Erythroblast (primary cell): ENCODE results near the gene NID2.

Experiments used
- DNase-seq, 2 experiments: peaks; one replicate each; lab custom pipeline; 2025; lab: John Stamatoyannopoulos, UW
- GATA1 ChIP-seq: IDR thresholded peaks from 2 replicates; pipeline ENCODE4 v1.6.1; 2011; ENCODE audit warnings: low read depth, mild to moderate bottlenecking, control low read depth, low read length, moderate library complexity
- POLR2A ChIP-seq: IDR thresholded peaks from 2 replicates; pipeline ENCODE4 v1.6.1; 2011; ENCODE audit warnings: mild to moderate bottlenecking, low read length

Gene NID2

GRCh38 chr14:52015411-52016030, 53.3 kb downstream of the NID2 start:
- DNase-seq: peak; percentile 26 to 35
- TF ChIP-seq GATA1: no peak
- no peak for TF ChIP-seq POLR2A

- TF ChIP-seq POLR2A (no peak), GATA1 (no peak)
- DNase-seq: no peak
These were observed 54.1 kb downstream of the NID2 start for GRCh38 chr14:52014601-52015267.

GRCh38 chr14:52013984-52014600, 54.8 kb downstream of the NID2 start:
- peak; percentile 19 to 21 for DNase-seq

DNA sequence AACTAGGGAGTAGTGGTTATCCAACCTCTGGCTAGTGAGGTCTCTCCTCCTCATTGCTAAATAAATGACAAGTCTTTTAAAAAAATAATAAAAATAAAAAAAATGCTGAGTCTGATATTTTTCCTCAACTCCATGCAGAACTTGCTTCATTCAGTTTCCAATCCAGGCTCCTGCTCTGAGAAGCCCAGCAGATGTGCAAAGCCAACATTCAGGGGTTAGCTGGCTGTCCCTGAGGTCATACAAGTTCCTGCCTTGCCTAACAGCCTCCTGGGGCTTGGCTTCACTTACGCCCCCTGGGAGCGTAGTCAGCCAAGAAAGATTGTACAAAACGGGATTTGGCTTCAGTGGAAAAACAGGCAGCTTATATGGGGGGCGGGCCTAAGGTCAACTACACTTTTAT, 56.2 kb downstream of the NID2 start:
- TF ChIP-seq POLR2A (no peak), GATA1 (no peak)
- DNase-seq: no peak

More at GRCh38 chr14:52013984-52014600, 54.8 kb downstream of the NID2 start:
- TF ChIP-seq POLR2A (no peak), GATA1 (no peak)

DNA sequence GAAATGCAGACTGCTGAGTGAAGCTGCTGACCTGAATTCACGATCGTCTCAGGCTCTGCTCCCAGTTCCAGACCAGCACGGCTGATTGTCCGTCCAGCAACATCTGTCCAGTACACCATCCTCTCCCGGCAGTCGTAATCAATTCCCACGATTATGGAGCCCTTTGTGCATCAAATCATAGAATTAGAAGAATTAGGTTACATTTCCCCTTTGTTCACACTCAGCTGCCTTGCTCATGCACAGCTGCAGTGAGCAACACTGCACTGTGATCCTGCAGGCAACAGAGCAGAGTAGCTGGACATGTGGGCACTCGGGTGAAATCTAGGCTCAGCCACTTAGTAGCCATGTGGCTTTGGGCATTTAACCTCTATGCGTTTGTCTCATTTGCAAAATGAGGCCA, 57.3 kb downstream of the NID2 start:
- no peak for DNase-seq
- TF ChIP-seq GATA1: no peak
- no peak for TF ChIP-seq POLR2A

DNA sequence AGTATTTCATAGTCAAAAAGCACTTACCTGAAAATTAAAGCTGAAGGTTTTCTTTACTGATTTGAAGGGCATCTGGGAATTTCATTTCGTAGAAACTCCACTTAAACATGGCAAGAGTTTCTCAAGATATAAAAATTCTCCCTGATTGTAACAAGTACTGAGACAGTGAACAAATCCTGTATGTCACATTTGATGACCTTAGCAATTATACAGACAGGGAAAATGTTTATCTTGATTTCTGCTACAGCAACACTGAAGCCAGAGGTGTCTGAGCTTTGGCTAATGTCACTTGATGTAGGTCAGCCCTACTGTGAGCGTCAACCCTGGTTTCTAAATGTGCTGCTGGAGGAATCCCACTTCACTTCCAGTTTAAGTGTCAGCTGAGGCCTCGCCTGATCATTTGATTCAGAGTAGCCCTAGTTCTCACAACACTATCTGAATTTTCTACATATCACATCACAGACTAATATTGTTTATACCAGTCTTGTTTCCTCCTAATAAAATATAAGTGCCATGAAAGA, 58.6 kb downstream of the NID2 start:
- TF ChIP-seq POLR2A: no peak
- TF ChIP-seq GATA1: no peak
- DNase-seq: no peak

- TF ChIP-seq POLR2A (no peak), GATA1 (no peak)
These were observed 60.7 kb downstream of the NID2 start for GRCh38 chr14:52008136-52008535.

DNA sequence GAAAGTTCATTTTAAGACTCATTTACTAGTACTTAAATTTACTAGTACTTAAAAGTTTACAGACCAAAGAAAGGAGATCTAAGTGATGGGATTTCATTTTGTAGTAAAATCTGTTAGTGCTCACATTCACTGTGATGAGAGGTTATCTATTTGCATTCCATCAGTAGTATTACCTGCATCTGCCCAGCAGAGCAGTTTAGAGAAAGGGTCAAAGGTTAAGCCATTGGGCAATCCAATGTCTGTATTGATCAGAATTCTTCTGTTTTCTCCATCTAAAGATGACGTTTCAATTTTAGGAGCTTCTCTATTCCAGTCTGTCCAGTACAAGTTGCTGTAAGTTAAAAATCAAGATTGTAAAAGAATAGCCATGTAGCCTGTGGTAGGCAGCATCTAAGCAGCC, 61.2 kb downstream of the NID2 start:
- no peak for DNase-seq

More at GRCh38 chr14:52008136-52008535, 60.7 kb downstream of the NID2 start:
- DNase-seq: no peak

DNA sequence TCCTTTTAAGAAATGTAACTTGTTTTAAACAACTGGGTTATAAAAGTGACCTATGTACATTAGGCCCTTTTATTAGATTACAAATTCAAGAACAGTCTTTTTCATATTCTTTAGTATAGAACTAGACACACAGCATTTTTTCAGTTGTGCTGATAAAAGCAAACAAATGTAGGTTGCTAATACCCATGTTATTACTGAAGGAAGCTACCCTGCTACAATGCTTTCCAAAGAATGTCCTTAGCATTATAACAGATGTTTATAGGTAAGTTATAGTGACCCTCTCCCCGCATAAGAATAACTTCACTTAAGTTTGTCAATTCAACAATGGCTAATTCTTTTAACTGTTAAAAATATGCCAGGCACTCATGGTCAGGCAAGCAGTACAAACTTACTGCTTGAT, 61.6 kb downstream of the NID2 start:
- no peak for DNase-seq
- TF ChIP-seq POLR2A (no peak), GATA1 (no peak)

More for the DNA sequence above, 61.2 kb downstream of the NID2 start:
- no peak for TF ChIP-seq POLR2A
- TF ChIP-seq GATA1: no peak

DNA sequence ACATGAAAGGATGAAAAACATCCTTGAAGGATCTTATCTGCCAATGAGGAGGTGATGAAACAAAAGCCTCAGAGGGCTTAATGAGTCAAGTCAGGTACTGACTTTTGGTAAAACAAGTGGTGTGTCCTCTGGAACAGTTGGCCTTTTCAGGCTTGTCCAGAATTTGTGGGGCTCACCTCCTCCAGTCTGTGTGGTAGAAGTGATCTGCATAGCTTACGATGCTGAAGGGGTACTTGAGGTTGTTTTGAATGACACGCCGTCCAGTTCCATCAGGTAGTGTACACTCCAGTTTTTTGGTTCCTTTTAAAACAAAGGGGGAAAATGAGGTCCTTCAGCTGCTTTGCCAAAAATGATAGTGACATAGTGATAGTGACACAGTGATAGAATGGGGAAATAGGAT, 62.5 kb downstream of the NID2 start:
- TF ChIP-seq POLR2A: no peak
- no peak for TF ChIP-seq GATA1
- no peak for DNase-seq

DNA sequence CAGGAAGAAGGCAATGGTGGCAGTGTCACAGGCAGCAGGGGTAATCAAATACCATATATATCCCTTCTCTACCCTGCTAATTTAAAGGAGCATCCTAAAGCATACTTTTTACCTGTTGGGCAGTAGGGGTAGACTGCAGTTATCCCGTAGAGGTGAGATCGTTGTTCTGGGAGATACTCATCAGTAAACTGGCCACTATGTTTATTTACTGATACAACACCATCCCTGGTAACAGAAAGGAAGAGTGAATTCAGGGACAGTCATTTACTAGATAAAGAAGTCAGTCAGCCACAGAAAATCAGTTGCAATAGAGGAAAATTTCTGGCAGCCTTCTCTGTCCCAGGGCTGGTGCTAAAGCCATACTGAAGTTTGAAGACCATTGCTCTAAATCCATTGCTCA, 63.2 kb downstream of the NID2 start:
- no peak for DNase-seq
- TF ChIP-seq GATA1: no peak
- TF ChIP-seq POLR2A: no peak

GRCh38 chr14:52003324-52003723, 65.5 kb downstream of the NID2 start:
- no peak for DNase-seq
- TF ChIP-seq POLR2A (no peak), GATA1 (no peak)

DNA sequence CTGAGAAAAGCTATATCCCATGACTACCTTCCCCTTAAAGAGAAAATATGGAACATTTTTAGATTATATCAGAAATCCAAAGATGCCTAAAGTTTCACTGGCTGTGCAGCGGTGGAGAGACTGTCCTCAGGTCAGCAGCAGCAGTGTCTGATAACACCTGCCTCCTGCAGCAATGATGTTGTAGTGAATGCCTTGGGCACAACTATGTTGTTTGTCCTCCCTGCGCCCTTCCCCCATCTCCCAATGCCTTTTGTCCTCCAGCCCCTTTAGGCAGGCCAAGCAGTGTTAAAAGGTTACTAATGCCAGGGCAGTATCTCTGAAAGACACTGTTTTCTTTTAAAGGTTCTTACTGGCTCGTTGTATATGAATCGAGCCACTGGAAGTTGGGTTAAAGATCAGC, 66.3 kb downstream of the NID2 start:
- TF ChIP-seq POLR2A (no peak), GATA1 (no peak)
- DNase-seq: no peak

DNA sequence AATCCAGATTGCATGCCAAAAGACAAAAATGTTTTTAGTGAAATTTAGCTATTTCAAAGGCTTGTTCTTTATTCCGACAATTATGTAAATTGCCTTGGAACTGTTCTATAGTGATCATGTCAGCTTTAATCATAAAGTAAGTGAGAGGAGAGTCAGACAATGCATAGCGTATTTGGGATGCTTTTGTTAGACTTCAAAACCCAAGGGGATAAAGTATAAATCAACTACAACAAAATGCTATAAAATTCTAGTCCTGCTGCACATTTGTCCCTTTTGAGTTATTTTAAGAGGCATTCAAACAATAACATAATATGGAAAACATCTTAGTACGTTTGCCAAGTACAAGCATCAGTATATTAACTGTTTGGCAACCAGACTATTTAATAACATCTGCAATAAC, 68.2 kb downstream of the NID2 start:
- no peak for TF ChIP-seq GATA1
- TF ChIP-seq POLR2A: no peak
- DNase-seq: no peak
